Myometrial cell (primary cell): ENCODE data around the gene CD209. TPM values are rescaled to one million over a fixed set of nuclear protein-coding genes. Genes with fewer than 3 reads are reported as not detected.

Experiments
- total RNA-seq: library from RNA; depleted of rRNA; stranded (reverse); fragments of >200 nt; gene quantifications from 2 replicates; pipeline ENCODE4 v1.2.3, GENCODE V29; 2015

CD209 gene
- total RNA-seq: not detected in 2 replicates

GRCh38 chr19:7746903-7747884, at the start of gene CD209:
Gene CD209 (minus strand): TSS chr19:7747534. CDS start chr19:7747511, 23 bp downstream.

GRCh38 chr19:7762719-7763293, 15.5 kb upstream of the CD209 start, which contains the start of gene CLEC4M:
Gene CLEC4M (plus strand): TSS chr19:7763243. CDS start chr19:7763267, 24 bp downstream.

GRCh38 chr19:7732045-7732444, 15.3 kb downstream of the CD209 start, which contains the start of gene CLEC4G:
Gene CLEC4G (minus strand): TSS chr19:7732110. CDS start chr19:7732102, 8 bp downstream.

GRCh38 chr19:7701654-7702457, 45.5 kb downstream of the CD209 start, which contains the start of gene FCER2:
Gene FCER2 (minus strand): TSS chr19:7702131. CDS start chr19:7699760, 2,371 bp downstream.

Other genes with a start within 250 kb of the CD209 start
- gene ZNF358, start 231.4 kb downstream of the CD209 start, total RNA-seq: 20.2 and 22.5 TPM in 2 replicates
- gene MCOLN1, start 224.9 kb downstream of the CD209 start, total RNA-seq: 3.9 and 4.6 TPM in 2 replicates
- 159 and 163 TPM in 2 replicates for gene PNPLA6, start 211.8 kb downstream of the CD209 start, total RNA-seq
- gene CAMSAP3, start 151.7 kb downstream of the CD209 start, total RNA-seq: not detected in 2 replicates
- 42.2 and 45.3 TPM in 2 replicates for gene XAB2, start 118.0 kb downstream of the CD209 start, total RNA-seq
- 4.9 and 7.4 TPM in 2 replicates for gene PET100, start 117.7 kb downstream of the CD209 start, total RNA-seq
- not detected in 2 replicates for gene PCP2, start 113.8 kb downstream of the CD209 start, total RNA-seq
- gene STXBP2, start 110.4 kb downstream of the CD209 start, total RNA-seq: 12.1 and 22.8 TPM in 2 replicates
- not detected in 2 replicates for gene RETN, start 78.5 kb downstream of the CD209 start, total RNA-seq
- not detected in 2 replicates for gene MCEMP1, start 70.4 kb downstream of the CD209 start, total RNA-seq
- gene TRAPPC5, start 66.7 kb downstream of the CD209 start, total RNA-seq: 86.2 and 107 TPM in 2 replicates
- gene FCER2, start 45.4 kb downstream of the CD209 start, total RNA-seq: not detected in 2 replicates
- not detected in 2 replicates for gene CLEC4G, start 15.4 kb downstream of the CD209 start, total RNA-seq
- gene CLEC4M, start 15.7 kb upstream of the CD209 start, total RNA-seq: not detected in 2 replicates
- 25.5 and 44.4 TPM in 2 replicates for gene EVI5L, start 82.7 kb upstream of the CD209 start, total RNA-seq
- gene PRR36, start 126.9 kb upstream of the CD209 start, total RNA-seq: not detected in 2 replicates
- 7.2 and 8.5 TPM in 2 replicates for gene LRRC8E, start 141.0 kb upstream of the CD209 start, total RNA-seq
- 8.4 and 9.6 TPM in 2 replicates for gene MAP2K7, start 156.3 kb upstream of the CD209 start, total RNA-seq
- 25.4 TPM in 1 of 2 replicates, not detected in the other for gene TGFBR3L, start 167.3 kb upstream of the CD209 start, total RNA-seq
- 60.5 and 80.3 TPM in 2 replicates for gene SNAPC2, start 172.8 kb upstream of the CD209 start, total RNA-seq
- 2.9 and 4.3 TPM in 2 replicates for gene CTXN1, start 178.6 kb upstream of the CD209 start, total RNA-seq
- gene TIMM44, start 196.1 kb upstream of the CD209 start, total RNA-seq: 67.7 and 89.3 TPM in 2 replicates